Fibroblast of villous mesenchyme (primary cell): ENCODE data around the gene GRM4. TPM values are rescaled to one million over a fixed set of nuclear protein-coding genes. Genes with fewer than 3 reads are reported as not detected.

Experiments
- DNase-seq: peaks from one replicate; pipeline ENCODE4 v3.0.0-alpha.2; 2010; ENCODE audit warnings: low read depth
- H3K4me3 ChIP-seq: 2 replicates; pipeline ENCODE4 v1.5.1; 2011; ENCODE audit warnings: low read depth, mild to moderate bottlenecking, low read length
- CTCF ChIP-seq: IDR thresholded peaks from 2 replicates; pipeline ENCODE4 v1.5.1; 2012; ENCODE audit warnings: low read depth, mild to moderate bottlenecking, low read length; ENCODE audit not compliant: insufficient read depth
- total RNA-seq: library from RNA; depleted of rRNA; stranded (reverse); fragments of >200 nt; gene quantifications from 2 replicates; pipeline ENCODE4 v1.2.3, GENCODE V29; 2012

Gene GRM4
- total RNA-seq, 1 donor = under 0.01 TPM

GRCh38 chr6:34025112-34025807, 120.6 kb downstream of the GRM4 start:
- no peak overlapping the region for H3K4me3 ChIP-seq
- DNase-seq = peak; percentile 4
- no peak for TF ChIP-seq CTCF

GRCh38 chr6:34022873-34023255, 123.0 kb downstream of the GRM4 start:
- H3K4me3 ChIP-seq = no peak overlapping the region
- DNase-seq = no peak
- no peak for TF ChIP-seq CTCF

- TF ChIP-seq CTCF = no peak
- H3K4me3 ChIP-seq = no peak overlapping the region
- DNase-seq = no peak
Observed at GRCh38 chr6:34022250-34022872, 123.5 kb downstream of the GRM4 start.

DNA sequence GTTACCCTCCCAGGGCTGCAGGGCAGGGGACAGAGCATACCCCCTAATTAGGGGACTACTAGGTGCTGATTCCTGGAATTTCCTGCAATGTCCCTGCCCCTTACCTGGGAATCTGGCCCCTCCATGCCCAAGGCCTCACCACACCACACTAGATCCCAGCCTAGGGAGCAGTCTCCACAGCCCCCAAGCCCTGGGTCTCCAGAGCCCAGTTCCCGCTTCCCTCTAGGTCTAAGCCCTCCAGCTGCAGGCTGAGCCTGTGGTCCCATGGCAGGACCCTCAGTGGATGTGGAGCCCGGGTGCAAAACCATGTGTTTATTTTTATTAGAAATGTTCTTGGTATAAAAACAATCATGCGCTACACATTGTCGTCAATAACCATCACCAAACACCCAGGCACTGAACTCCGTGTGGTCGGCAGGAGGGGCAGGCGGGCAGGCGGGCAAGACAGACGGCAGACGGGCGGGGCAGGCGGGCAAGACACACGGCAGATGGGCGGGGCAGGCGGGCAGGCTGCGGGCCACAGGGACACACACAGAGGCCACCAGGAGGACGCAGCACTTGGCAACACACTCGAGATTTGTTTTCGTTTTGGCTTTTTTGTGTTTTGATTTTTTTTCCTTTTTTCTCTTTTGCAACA, 124.2 kb downstream of the GRM4 start:
- H3K4me3 ChIP-seq = no peak overlapping the region
- no peak for TF ChIP-seq CTCF
- DNase-seq = no peak

DNA sequence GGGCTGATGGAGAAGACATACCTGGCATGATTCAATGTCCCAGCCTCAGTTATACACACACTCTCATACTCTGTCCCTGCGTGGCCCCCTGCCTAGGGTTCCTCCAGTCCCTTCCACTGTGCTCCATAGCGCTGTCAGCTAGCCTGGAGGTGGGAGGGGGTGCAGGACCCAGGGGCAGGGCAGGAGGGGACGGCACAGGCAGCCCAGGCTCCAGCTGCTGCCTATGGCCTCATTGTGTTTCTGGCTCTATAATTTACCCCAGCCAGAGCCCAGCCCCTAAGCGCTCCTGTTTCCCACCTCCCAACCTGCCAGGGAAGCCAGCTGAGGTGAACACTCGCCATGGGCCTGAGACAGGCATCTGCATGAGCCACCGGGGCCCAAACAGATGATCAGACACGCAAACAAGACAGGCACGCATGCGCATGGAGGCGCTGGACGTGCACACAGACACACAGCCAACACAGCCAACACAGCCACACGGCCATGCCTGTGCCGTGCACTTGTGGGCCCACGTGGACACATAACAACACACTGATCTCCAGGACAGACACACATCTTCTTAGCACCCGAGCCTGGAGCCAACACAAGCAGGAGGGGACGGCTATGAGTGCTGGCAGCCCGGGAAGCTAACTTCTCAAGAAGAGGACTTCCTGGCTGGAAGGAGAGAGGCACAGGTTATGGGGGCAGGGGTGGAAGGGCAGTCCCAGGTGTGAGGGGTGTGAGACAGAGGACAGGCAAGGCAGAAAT, 124.9 kb downstream of the GRM4 start:
- TF ChIP-seq CTCF = no peak
- DNase-seq = no peak
- H3K4me3 ChIP-seq = no peak overlapping the region

GRCh38 chr6:34020278-34020677, 125.6 kb downstream of the GRM4 start:
- TF ChIP-seq CTCF = no peak

More at GRCh38 chr6:34020278-34020677, 125.6 kb downstream of the GRM4 start:
- no peak for DNase-seq
- H3K4me3 ChIP-seq = no peak overlapping the region
